Hippocampal formation (tissue), 2 donors: Measurements from ENCODE around the gene TSGA10IP.
"Not testable (repeated sequence)": the region's sequence is repeated elsewhere in the genome, so short reads cannot be mapped to it uniquely, and the experiment has no call there.

Experiments
- DNase-seq, 2 donors: peaks; one replicate each; lab custom pipeline; 2025; lab: John Stamatoyannopoulos, UW

The TSGA10IP gene

DNA sequence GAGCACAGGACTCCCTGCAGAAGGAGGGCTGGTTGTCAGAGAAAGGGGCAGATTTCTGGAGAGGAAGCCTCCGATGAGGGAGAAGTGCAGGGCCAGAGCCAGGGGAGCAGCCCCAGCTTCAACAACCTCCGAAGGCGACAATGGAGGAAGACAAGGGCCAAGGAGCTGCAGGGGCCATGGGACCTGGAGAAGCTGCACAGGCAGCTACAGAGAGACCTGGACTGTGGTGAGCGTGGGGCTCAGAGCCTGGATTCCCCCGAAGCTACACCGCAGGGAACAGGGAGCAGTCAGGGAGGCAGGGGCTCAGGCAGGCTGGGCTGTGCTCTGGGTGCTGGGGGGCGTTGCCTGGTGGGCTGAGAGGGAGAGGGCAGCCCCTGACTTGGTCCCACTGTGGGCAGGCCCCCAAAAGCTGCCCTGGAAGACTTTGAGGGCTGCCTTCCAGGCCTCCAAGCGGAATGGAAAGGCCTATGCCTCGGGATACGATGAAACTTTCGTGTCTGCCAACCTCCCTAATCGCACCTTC lies 2.4 kb downstream of the TSGA10IP start:
- DNase-seq = no peak

DNA sequence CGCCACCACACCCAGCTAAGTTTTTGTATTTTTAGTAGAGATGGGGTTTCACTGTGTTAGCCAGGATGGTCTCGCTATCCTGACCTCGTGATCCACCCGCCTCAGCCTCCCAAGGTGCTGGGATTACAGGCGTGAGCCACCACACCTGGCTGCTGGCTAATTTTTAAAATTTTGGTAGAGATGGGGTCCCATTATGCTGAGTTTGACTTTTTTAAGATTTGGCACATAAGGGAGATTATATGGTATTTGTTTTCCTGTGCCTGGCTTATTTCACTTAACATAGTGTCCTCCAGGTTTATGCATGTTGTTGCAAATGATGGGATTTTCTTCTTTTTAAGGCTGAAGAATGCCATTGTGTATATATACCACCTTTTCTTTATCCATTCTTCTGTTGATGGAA lies 5.4 kb downstream of the TSGA10IP start:
- not testable (repeated sequence) for DNase-seq

DNA sequence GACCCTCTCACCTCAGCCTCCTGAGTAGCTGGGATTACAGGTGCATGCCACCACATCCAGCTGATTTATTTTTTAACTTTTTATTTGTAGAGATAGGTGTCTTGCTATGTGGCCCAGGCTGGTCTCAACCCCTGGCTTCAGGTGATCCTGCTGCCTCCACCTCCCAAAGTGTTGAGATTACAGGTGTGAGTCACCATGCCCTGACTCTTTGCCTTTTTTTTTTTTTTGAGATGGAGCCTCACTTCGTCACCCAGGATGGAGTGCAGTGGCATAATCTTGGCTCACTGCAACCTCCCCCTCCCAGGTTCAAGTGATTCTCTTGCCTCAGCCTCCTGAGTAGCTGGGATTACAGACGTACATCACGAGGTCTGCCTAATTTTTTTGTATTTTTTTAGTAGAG lies 6.4 kb downstream of the TSGA10IP start:
- not testable (repeated sequence) for DNase-seq

DNA sequence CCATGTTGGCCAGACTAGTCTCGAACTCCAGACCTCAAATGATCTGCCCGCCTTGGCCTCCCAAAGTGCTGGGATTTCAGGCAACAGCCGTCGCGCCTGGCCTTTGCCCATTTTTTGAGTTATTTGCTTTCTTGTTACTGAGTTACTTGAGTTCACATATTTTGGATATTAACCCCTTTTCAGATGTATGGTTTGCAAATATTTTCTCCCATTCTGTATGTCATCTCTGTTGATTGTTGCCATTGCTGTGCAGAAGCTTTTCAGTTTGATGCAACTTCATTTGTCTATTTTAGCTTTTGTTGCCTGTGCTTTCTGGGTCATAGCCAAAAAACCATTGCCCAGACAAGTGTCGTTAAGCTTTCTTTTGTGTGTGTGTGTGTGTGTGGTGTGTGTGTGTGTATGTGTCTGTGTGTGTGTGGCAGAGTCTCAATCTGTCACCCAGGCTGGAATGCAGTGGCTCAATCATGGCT lies 6.8 kb downstream of the TSGA10IP start:
- no peak for DNase-seq

- no peak for DNase-seq
Observed at GRCh38 chr11:65953471-65953870, 8.2 kb downstream of the TSGA10IP start.

GRCh38 chr11:65954771-65955170 lies 9.5 kb downstream of the TSGA10IP start:
- no peak for DNase-seq

DNA sequence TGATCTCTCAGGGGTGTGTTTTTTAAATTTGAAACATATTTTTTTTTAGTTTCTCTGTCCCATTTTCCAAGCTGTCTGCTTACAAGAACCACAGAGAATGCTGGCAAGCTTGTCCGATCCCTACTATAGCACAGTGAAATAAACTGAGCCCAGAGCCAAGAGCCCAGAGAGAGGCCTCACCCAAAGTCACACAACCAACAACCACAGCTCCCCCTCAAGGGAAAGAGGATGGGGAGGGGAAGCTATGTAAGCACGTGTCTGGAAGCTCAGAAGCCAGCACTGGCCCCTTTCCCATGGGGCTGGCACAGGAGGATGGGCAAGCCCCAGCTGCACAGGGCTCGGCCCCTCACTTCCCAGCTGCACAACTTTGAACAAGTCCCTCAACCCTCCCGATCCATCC lies 13.0 kb downstream of the TSGA10IP start:
- DNase-seq = peak in 1 of 2 donors; percentile 4

DNA sequence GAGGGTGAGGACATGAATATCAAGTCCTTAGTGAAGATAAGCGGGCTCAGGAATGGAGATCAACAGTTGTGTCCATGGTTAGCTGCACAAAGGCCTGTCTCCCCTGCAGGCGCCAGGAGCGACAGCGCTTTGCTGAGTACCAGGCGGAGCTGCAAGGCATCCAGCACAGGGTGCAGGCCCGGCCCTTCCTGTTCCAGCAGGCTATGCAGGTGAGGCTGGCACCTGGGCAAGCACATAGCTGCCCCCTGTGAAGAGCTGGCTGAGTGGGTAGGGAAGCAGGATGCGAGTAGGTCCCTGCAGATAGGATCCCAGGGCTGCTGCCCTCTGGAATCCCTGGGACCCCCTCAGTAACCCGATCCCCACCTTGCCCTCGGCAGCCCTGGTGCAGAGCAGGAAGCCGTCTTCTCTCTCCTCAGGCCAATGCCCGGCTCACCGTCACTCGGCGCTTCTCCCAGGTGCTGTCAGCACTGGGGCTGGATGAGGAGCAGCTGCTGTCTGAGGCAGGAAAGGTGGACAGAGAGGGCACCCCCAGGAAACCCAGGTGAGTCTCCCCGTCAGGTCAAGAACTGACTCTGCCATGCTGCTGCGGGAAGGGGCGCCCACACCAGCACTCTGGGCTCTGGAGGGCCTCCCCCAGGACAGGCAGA lies 13.6 kb downstream of the TSGA10IP start:
- no peak for DNase-seq

- DNase-seq = no peak
Observed at GRCh38 chr11:65960824-65961266, 15.6 kb downstream of the TSGA10IP start.

DNA sequence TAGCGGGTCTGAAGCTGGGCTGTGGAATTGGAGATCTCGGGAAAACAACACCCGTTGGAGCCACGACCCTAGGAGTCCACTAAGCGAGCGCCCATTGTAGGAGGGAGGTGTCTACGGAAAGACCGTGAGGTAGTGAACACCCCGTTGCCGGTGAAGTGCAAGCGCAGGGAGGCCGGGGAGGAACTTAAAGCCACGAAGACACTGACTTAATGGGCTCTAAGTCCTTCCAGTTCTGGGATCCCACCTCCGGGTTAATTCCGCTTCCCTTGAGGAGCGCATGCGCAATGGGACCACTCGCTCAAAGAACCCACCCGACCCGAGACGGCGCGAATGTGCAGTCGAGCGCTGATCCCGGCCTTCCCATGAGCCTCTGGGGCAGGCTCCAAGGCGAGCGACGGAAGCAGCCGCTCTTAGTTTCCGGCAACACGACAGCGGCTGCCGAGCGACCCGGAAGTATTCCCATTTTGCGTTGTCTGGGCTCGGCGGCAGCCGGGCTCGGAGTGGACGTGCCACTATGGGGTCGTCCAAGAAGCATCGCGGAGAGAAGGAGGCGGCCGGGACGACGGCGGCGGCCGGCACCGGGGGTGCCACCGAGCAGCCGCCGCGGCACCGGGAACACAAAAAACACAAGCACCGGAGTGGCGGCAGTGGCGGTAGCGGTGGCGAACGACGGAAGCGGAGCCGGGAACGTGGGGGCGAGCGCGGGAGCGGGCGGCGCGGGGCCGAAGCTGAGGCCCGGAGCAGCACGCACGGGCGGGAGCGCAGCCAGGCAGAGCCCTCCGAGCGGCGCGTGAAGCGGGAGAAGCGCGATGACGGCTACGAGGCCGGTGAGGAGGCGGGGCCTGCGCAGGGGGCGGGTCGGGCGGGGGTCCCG lies 16.2 kb downstream of the TSGA10IP start, which contains the start of gene SART1:
Gene SART1 (plus strand): TSS at position 468 of the 874 bp plus-strand sequence. CDS start 47 bp downstream, at position 515.
- DNase-seq = peak; percentile 95 to 96

GRCh38 chr11:65962141-65962564 lies 16.9 kb downstream of the TSGA10IP start:
- peak in 1 of 2 donors; percentile 1 for DNase-seq

GRCh38 chr11:65964906-65965305 lies 19.6 kb downstream of the TSGA10IP start:
- DNase-seq = no peak

DNA sequence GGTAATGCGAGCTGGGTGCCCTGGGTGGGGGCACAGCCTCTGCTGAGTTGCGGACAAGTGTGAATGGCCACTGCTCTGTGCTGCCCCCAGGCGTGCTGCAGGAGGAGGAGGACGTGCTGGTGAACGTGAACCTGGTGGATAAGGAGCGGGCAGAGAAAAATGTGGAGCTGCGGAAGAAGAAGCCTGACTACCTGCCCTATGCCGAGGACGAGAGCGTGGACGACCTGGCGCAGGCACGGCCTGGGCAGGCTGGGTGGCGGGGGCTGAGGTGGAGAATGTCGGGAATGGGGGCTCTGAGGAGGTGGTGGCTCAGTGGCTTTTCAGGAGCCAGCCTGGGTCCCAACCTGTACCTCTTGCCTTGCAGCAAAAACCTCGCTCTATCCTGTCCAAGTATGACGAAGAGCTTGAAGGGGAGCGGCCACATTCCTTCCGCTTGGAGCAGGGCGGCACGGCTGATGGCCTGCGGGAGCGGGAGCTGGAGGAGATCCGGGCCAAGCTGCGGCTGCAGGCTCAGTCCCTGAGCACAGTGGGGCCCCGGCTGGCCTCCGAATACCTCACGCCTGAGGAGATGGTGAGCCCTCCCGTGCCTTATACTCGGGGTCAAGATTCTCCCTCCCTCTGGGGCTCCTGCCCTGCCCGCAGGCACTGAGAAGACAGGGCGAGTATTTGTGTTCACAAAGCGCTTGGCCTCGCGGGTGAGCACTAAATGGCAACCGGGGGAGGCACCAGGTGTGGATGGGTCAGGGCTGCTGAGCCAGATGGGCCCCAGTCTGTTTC lies 20.9 kb downstream of the TSGA10IP start:
- no peak for DNase-seq

DNA sequence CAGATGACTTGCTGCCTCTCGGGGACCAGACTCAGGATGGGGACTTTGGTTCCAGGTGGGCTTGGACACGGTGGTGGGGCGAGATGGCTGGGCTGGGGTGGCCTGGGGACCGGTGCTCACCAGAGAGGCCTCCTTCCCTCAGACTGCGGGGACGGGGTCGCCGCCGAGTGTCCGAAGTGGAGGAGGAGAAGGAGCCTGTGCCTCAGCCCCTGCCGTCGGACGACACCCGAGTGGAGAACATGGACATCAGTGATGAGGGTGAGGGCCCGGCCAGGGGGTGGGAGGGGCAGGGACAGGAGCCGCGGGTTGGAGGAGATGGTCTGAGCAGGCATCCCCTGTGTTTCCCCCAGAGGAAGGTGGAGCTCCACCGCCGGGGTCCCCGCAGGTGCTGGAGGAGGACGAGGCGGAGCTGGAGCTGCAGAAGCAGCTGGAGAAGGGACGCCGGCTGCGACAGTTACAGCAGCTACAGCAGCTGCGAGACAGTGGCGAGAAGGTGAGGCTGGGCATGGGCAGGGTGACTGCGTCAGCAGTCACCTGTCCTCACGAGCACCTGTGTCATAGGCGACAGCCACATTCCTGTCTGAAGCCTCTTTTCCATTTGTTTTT lies 22.2 kb downstream of the TSGA10IP start:
- no peak for DNase-seq

GRCh38 chr11:65968600-65969482 lies 23.6 kb downstream of the TSGA10IP start:
- DNase-seq = no peak

- no peak for DNase-seq
Observed at GRCh38 chr11:65972116-65972515, 26.8 kb downstream of the TSGA10IP start.

- DNase-seq = no peak
Observed at GRCh38 chr11:65973439-65974110, 28.3 kb downstream of the TSGA10IP start.

- no peak for DNase-seq
Observed at GRCh38 chr11:65975771-65976170, 30.5 kb downstream of the TSGA10IP start.

- DNase-seq = no peak
Observed at GRCh38 chr11:65976216-65977176, 31.2 kb downstream of the TSGA10IP start.
